ENCODE measurements around the gene FASN. TPM values are rescaled to one million over a fixed set of nuclear protein-coding genes. Genes with fewer than 3 reads are reported as not detected.

Gene FASN
- total and polyA plus RNA-seq, 2 of the 4 experiments (the other 2 are of a cell fraction): 12.4 to 56.0 TPM

GRCh38 chr17:82143333-82143732 is 45.3 kb upstream of the FASN start:
- Histone ChIP-seq H2AK5ac (ENCODE audit: low read depth, low read length) (no peak overlapping the region), H3K27ac (ENCODE audit: insufficient read depth, low read length) (no peak overlapping the region), H4K5ac (ENCODE audit: low read depth, low read length) (no peak overlapping the region), H2AK9ac (replicated peaks; ENCODE audit: low read depth, low read length, poor library complexity) (no peak overlapping the region), H3K14ac (replicated peaks; ENCODE audit: low read depth, low read length) (no peak overlapping the region), H3K27me3 (ENCODE audit: control insufficient read depth, insufficient read depth, low read length) (no peaks in the 10 kb centered on the region), H3K36me3 (ENCODE audit: control insufficient read depth, insufficient read depth, low read length) (peaks cover 4% of the 10 kb centered on the region), H3K56ac (ENCODE audit: extremely low read depth, insufficient read depth, low read length) (no peak overlapping the region), H3K4ac (ENCODE audit: low read depth, low read length) (no peak overlapping the region), H3K79me1 (ENCODE audit: low read depth in 1 of 2, low read length in 2 of 2) (peaks cover 0 to 5% of the 10 kb centered on the region in 2 experiments; a peak in 1 of 4 replicates), H2BK15ac (ENCODE audit: low read depth, low read length) (no peak overlapping the region), H3K9ac (ENCODE audit: low read depth, low read length) (no peak overlapping the region), H2AFZ (replicated peaks; ENCODE audit: low read length, poor library complexity) (no peak overlapping the region), H2BK5ac (ENCODE audit: low read depth, low read length, poor library complexity, severe bottlenecking) (no peak overlapping the region), H3K18ac (ENCODE audit: low read depth, low read length) (no peak overlapping the region), H3K9me3 (ENCODE audit: control insufficient read depth, insufficient read depth, low read length) (no peaks in the 10 kb centered on the region), H4K91ac (ENCODE audit: insufficient read depth, low read depth, low read length) (no peak overlapping the region), H2BK120ac (ENCODE audit: low read depth, low read length) (no peak overlapping the region), H3K23ac (ENCODE audit: low read depth, low read length) (no peak overlapping the region), H3K4me2 (ENCODE audit: low read depth, low read length) (no peak overlapping the region), H4K20me1 (ENCODE audit: insufficient read depth, low read length) (no peaks in the 10 kb centered on the region; the same call in 1 of the 2 replicates), H3K4me1 (ENCODE audit: control insufficient read depth, insufficient read depth, low read length) (no peaks in the 10 kb centered on the region; the same call in 1 of the 2 replicates), H4K8ac (ENCODE audit: low read depth in 2 of 2, low read length in 2 of 2) (no peak overlapping the region), H3K9me1 (ENCODE audit: insufficient read depth, low read length) (peaks cover 4% of the 10 kb centered on the region; the same call in 1 of the 2 replicates), H3K4me3 (ENCODE audit: insufficient read depth, low read depth, low read length) (no peak overlapping the region), H2BK20ac (ENCODE audit: low read depth, low read length) (no peak overlapping the region)
- ATAC-seq (ENCODE audit: low read depth): no peak
- ChIA-PET CTCF (no interaction called here), POLR2A (ENCODE audit: unreplicated experiment) (no interaction called here)
- TF ChIP-seq BHLHE40 (IDR thresholded peaks at IDR 0.05; ENCODE audit: low read depth, low read length) (no peak), CTCF (conservative IDR thresholded peaks at IDR 0.05; ENCODE audit: low read depth, low read length) (no peak), MAFK (IDR thresholded peaks at IDR 0.05; ENCODE audit: low read depth, low read length) (no peak), SMC3 (IDR thresholded peaks at IDR 0.05; ENCODE audit: low read depth, low read length) (no peak), ELK1 (IDR thresholded peaks at IDR 0.05; ENCODE audit: borderline replicate concordance, low read depth, low read length) (no peak), NFE2L2 (IDR thresholded peaks at IDR 0.05; ENCODE audit: low read depth, low read length) (no peak), MXI1 (IDR thresholded peaks at IDR 0.05; ENCODE audit: borderline replicate concordance, low read depth, low read length) (no peak), MAZ (IDR thresholded peaks at IDR 0.05; ENCODE audit: borderline replicate concordance, low read depth, low read length) (no peak), POLR2A (IDR thresholded peaks at IDR 0.05; ENCODE audit: low read depth, low read length) (no peak), CHD1 (IDR thresholded peaks at IDR 0.05; ENCODE audit: low read depth, low read length) (no peak), USF2 (IDR thresholded peaks at IDR 0.05; ENCODE audit: low read depth, low read length) (no peak), FOS (IDR thresholded peaks at IDR 0.05; ENCODE audit: low read depth, low read length) (no peak), RAD21 (IDR thresholded peaks at IDR 0.05; ENCODE audit: low read length) (no peak), CEBPB (IDR thresholded peaks at IDR 0.05; ENCODE audit: low read depth, low read length) (no peak), RCOR1 (IDR thresholded peaks at IDR 0.05; ENCODE audit: insufficient replicate concordance, low read length) (no peak), RFX5 (IDR thresholded peaks at IDR 0.05; ENCODE audit: low read depth, low read length) (no peak)
- BruUV-seq (replicated peaks): no TSS peak
- dilution Hi-C loops (cut with HindIII; ENCODE audit: low sequenced_read_pairs, unreplicated experiment): no loop called here
- intact Hi-C loops (cut with micrococcal nuclease): no loop called here
- DNase-seq: no peak
- WGBS, 2 experiments (ENCODE audit: extremely low coverage in 2 of 2, insufficient read length in 1 of 2): no CpG with 5 or more reads among the region's 8 CpGs
- in situ Hi-C loops (cut with MboI; ENCODE audit: low sequenced_read_pairs): no loop called here
